ENCODE results near the gene ULBP2. TPM values are rescaled to one million over a fixed set of nuclear protein-coding genes. Genes with fewer than 3 reads are reported as not detected.

Gene ULBP2
- total and polyA plus RNA-seq, 2 of the 8 experiments (the other 6 are each of a cell fraction or from before 2014, with no cell fraction given) = 0.05 TPM; not detected in 1

DNA sequence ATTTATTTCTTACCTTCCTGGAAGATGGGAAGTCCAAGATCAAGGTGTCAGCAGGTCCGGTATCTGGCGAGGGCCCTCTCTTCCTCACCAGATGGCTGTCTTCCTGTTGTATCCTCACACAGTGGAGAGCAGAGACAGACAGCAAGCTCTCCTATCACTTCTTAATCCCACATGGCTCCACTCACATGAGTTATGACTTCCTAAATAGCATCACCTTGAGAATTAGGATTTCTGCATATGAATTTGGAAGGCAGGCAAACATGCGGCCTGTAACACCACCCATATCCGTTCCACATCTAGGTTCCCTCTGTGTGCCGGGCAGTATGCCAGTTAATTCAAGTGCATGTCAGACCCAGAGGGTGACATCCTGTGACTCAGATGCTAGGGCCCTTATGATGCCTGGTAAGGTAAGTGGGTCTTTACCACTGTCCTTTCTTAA, 46.0 kb upstream of the ULBP2 start (continued):
- no peak for TF ChIP-seq HDAC2 (IDR thresholded peaks at IDR 0.05; ENCODE audit: borderline replicate concordance in 1 of 2, low read depth in 2 of 2, low read length in 2 of 2)
- TF ChIP-seq SUZ12 (IDR thresholded peaks at IDR 0.05; ENCODE audit: low read length) = no peak
- no peak for TF ChIP-seq EP300 (IDR thresholded peaks at IDR 0.05; ENCODE audit: borderline replicate concordance in 1 of 2, low read depth in 2 of 2, low read length in 2 of 2)
- TF ChIP-seq USF2 (IDR thresholded peaks at IDR 0.05; ENCODE audit: low read length) = no peak
- no peak for TF ChIP-seq TAF1 (IDR thresholded peaks at IDR 0.05; ENCODE audit: low read depth, low read length)
- no peak for TF ChIP-seq GABPA (IDR thresholded peaks at IDR 0.05; ENCODE audit: borderline replicate concordance, insufficient read depth, low read length)
- TF ChIP-seq EZH2 (IDR thresholded peaks at IDR 0.05; ENCODE audit: low read depth, low read length, severe bottlenecking) = no peak
- no peak for TF ChIP-seq CEBPB (IDR thresholded peaks at IDR 0.05; ENCODE audit: low read depth, low read length)

All from H1 (cell line).